PC-3 (cell line): ENCODE results near the gene WDR55. TPM values are rescaled to one million over a fixed set of nuclear protein-coding genes. Genes with fewer than 3 reads are reported as not detected.
"Not testable (repeated sequence)": the region's sequence is repeated elsewhere in the genome, so short reads cannot be mapped to it uniquely, and the experiment has no call there.

ENCODE experiments used
- ATAC-seq: fragments of 200-7000 bp; cut with Tn5 transposase; 2 replicates; pipeline ENCODE4 v1.9.1; 2020; ENCODE audit warnings: mild to moderate bottlenecking, moderate library complexity
- BruUV-seq: library from RNA; stranded (reverse); fragments of 400-500 nt; replicated peaks from 2 replicates; lab custom pipeline; 2021; lab: Mats Ljungman, UMichigan
- CTCF ChIA-PET: fragments of 300-600 bp; sonication (Branson Sonifier 250); formaldehyde crosslinking; loops from one replicate; lab custom pipeline; 2022; ENCODE audit warnings: antibody characterized with exemption; lab: Charles Lee
- POLR2A ChIA-PET: fragments of 300-600 bp; sonication (Branson Sonifier 250); formaldehyde crosslinking; loops from one replicate; lab custom pipeline; 2022; ENCODE audit warnings: antibody characterized with exemption; ENCODE audit not compliant: unreplicated experiment; lab: Charles Lee
- DNase-seq: peaks from one replicate; pipeline ENCODE4 v3.0.0-alpha.2; 2015
- H2AFZ ChIP-seq: fragments of 300-600 bp; sonication (generic); 2 replicates; pipeline ENCODE4 v1.6.0; 2016; ENCODE audit warnings: antibody characterized with exemption, low read length
- H3F3A ChIP-seq: fragments of 300-600 bp; sonication (generic); one replicate; pipeline ENCODE4 v1.6.0; 2017; ENCODE audit warnings: antibody characterized with exemption, low read length, control low read depth, mild to moderate bottlenecking; ENCODE audit not compliant: unreplicated experiment
- H3K27ac ChIP-seq: fragments of 300-600 bp; sonication (generic); 2 replicates; pipeline ENCODE4 v1.5.1; 2016; ENCODE audit warnings: mild to moderate bottlenecking, low read length
- H3K27me3 ChIP-seq: fragments of 300-600 bp; sonication (generic); 2 replicates; pipeline ENCODE4 v1.6.1; 2016; ENCODE audit warnings: low read length, mixed read lengths
- H3K36me3 ChIP-seq: fragments of 300-600 bp; sonication (generic); 2 replicates; pipeline ENCODE4 v1.6.1; 2016; ENCODE audit warnings: low read depth, mixed run types, low read length, mixed read lengths
- H3K4me1 ChIP-seq: fragments of 300-600 bp; sonication (generic); 2 replicates; pipeline ENCODE4 v1.5.1; 2016; ENCODE audit warnings: low read length; ENCODE audit not compliant: insufficient read depth
- H3K4me2 ChIP-seq: fragments of 300-600 bp; sonication (generic); 2 replicates; pipeline ENCODE4 v1.6.0; 2016; ENCODE audit warnings: low read length
- H3K4me3 ChIP-seq: fragments of 300-600 bp; sonication (generic); 2 replicates; pipeline ENCODE4 v1.5.1; 2016; ENCODE audit warnings: mild to moderate bottlenecking, low read length, mixed read lengths
- H3K79me2 ChIP-seq: fragments of 300-600 bp; sonication (generic); 2 replicates; pipeline ENCODE4 v1.6.1; 2017; ENCODE audit warnings: low read length, mixed read lengths
- H3K9ac ChIP-seq: fragments of 300-600 bp; sonication (generic); 2 replicates; pipeline ENCODE4 v1.6.0; 2016; ENCODE audit warnings: mild to moderate bottlenecking, low read length
- H3K9me2 ChIP-seq: fragments of 300-600 bp; sonication (generic); replicated peaks from 2 replicates; pipeline ENCODE4 v1.6.1; 2016; ENCODE audit warnings: mixed run types, low read length, mixed read lengths
- H3K9me3 ChIP-seq: fragments of 300-600 bp; sonication (generic); 2 replicates; pipeline ENCODE4 v1.6.1; 2016; ENCODE audit warnings: low read length, mixed read lengths
- H4K20me1 ChIP-seq: fragments of 300-600 bp; sonication (generic); 2 replicates; pipeline ENCODE4 v1.6.1; 2016; ENCODE audit warnings: low read length, mixed read lengths
- CTCF ChIP-seq: fragments of 300-600 bp; sonication (generic); conservative IDR thresholded peaks from 2 replicates; pipeline ENCODE4 v1.5.1; 2017; ENCODE audit warnings: antibody characterized with exemption, low read depth, mild to moderate bottlenecking, low read length
- EZH2 ChIP-seq: fragments of 300-600 bp; sonication (generic); IDR thresholded peaks from one replicate; pipeline ENCODE4 v1.6.1; 2017; ENCODE audit warnings: antibody characterized with exemption, mild to moderate bottlenecking, low read length; ENCODE audit not compliant: unreplicated experiment
- EZH2phosphoT487 ChIP-seq: fragments of 300-600 bp; sonication (generic); IDR thresholded peaks from 2 replicates; pipeline ENCODE4 v1.6.1; 2018; ENCODE audit warnings: mild to moderate bottlenecking, antibody characterized with exemption, low read length, borderline replicate concordance
- intact Hi-C: fragments of 100-400 bp; cut with micrococcal nuclease; formaldehyde crosslinking; loops from 2 replicates; pipeline ENCODE4 v1.9.0; 2023
- total RNA-seq: library from RNA; depleted of rRNA; stranded (reverse); fragments of >200 nt; gene quantifications from 2 replicates; pipeline ENCODE4 v1.2.3, GENCODE V29; 2014

Gene WDR55
- total RNA-seq, 1 experiment from 2014 or later = 21.2 TPM

- no peaks in the 10 kb centered on the region for H3K27me3 ChIP-seq
- peaks cover 13% of the 10 kb centered on the region for H3K79me2 ChIP-seq
- TF ChIP-seq EZH2 (no peak), CTCF (no peak), EZH2phosphoT487 (no peak)
- no peaks in the 10 kb centered on the region for H3K36me3 ChIP-seq
- H2AFZ ChIP-seq = no peak overlapping the region
- ATAC-seq (no peak), DNase-seq (no peak)
- H3K9me2 ChIP-seq = no peaks in the 10 kb centered on the region
- H3K4me1 ChIP-seq = peaks cover 9% of the 10 kb centered on the region; the same call in 1 of the 2 replicates
- H4K20me1 ChIP-seq = no peaks in the 10 kb centered on the region
- no peaks in the 10 kb centered on the region for H3K9me3 ChIP-seq
- no peak overlapping the region for H3K27ac ChIP-seq
- ChIA-PET POLR2A (interaction anchor here (0.6 kb wide), 2 partner anchors 138 to 448 kb away, joined by 5 to 17 read pairs; no protein-coding TSS in a partner anchor), CTCF (interaction anchor here (0.6 kb wide), 1 partner anchor 106 kb away, joined by 3 read pairs; no protein-coding TSS in a partner anchor)
- no peak overlapping the region for H3K9ac ChIP-seq
- no peak overlapping the region for H3K4me3 ChIP-seq
- BruUV-seq = no TSS peak
- no peaks in the 10 kb centered on the region for H3F3A ChIP-seq
- H3K4me2 ChIP-seq = no peak overlapping the region
- intact Hi-C loops = no loop called here
Measured at GRCh38 chr5:140635291-140636257, 29.1 kb upstream of the WDR55 start.

- BruUV-seq = no TSS peak
- no peaks in the 10 kb centered on the region for H3K9me2 ChIP-seq
- H3K36me3 ChIP-seq = no peaks in the 10 kb centered on the region; the same call in 1 of the 2 replicates
- peaks cover 19% of the 10 kb centered on the region for H3K79me2 ChIP-seq
- ChIA-PET CTCF (no interaction called here), POLR2A (no interaction called here)
- H3K4me1 ChIP-seq = peaks cover 9% of the 10 kb centered on the region; the same call in 1 of the 2 replicates
- DNase-seq = no peak
- no peak overlapping the region for H3K4me2 ChIP-seq
- H3K9me3 ChIP-seq = no peaks in the 10 kb centered on the region
- no peak overlapping the region for H3K4me3 ChIP-seq
- no peaks in the 10 kb centered on the region for H3F3A ChIP-seq
- H4K20me1 ChIP-seq = no peaks in the 10 kb centered on the region
- intact Hi-C loops = loop anchor here (2.0 kb wide), 1 partner anchor 73 kb away; the partner anchor contains the start of genes APBB3 and SLC35A4
- no peak for ATAC-seq
- no peaks in the 10 kb centered on the region for H3K27me3 ChIP-seq
- H2AFZ ChIP-seq = no peak overlapping the region
- H3K27ac ChIP-seq = no peak overlapping the region
- H3K9ac ChIP-seq = no peak overlapping the region
- TF ChIP-seq EZH2 (no peak), EZH2phosphoT487 (no peak), CTCF (no peak)
Measured at GRCh38 chr5:140637371-140638100, 27.2 kb upstream of the WDR55 start.

- POLR2A ChIA-PET, H3K9me3 ChIP-seq, DNase-seq, H3K4me1 ChIP-seq, ATAC-seq, H3K9me2 ChIP-seq, H3K9ac ChIP-seq, H3K27me3 ChIP-seq, H3F3A ChIP-seq, H3K36me3 ChIP-seq, H4K20me1 ChIP-seq: not testable (repeated sequence)
- CTCF ChIA-PET = interaction anchor here (0.6 kb wide), 1 partner anchor 15 kb away, joined by 8 read pairs; no protein-coding TSS in a partner anchor
- Histone ChIP-seq H3K4me3 (peak overlapping the region; percentile 97), H3K79me2 (peaks cover 19% of the 10 kb centered on the region), H3K4me2 (peak overlapping the region; percentile 99), H2AFZ (peak overlapping the region; percentile 85), H3K27ac (peak overlapping the region; percentile 31; the same call in 1 of the 2 replicates)
- intact Hi-C loops = loop anchor here (1.0 to 2.0 kb wide), 3 partner anchors 8 to 92 kb away; partner anchors contain the start of genes APBB3, EIF4EBP3, IK and NDUFA2
- BruUV-seq = TSS peak; percentile 27
Measured at GRCh38 chr5:140638898-140639147, 25.9 kb upstream of the WDR55 start.
